ENCODE measurements around the gene APMAP. TPM values are rescaled to one million over a fixed set of nuclear protein-coding genes. Genes with fewer than 3 reads are reported as not detected.

The APMAP gene
- total RNA-seq, 2 experiments from 2014 or later: 43.2 to 44.0 TPM

DNA sequence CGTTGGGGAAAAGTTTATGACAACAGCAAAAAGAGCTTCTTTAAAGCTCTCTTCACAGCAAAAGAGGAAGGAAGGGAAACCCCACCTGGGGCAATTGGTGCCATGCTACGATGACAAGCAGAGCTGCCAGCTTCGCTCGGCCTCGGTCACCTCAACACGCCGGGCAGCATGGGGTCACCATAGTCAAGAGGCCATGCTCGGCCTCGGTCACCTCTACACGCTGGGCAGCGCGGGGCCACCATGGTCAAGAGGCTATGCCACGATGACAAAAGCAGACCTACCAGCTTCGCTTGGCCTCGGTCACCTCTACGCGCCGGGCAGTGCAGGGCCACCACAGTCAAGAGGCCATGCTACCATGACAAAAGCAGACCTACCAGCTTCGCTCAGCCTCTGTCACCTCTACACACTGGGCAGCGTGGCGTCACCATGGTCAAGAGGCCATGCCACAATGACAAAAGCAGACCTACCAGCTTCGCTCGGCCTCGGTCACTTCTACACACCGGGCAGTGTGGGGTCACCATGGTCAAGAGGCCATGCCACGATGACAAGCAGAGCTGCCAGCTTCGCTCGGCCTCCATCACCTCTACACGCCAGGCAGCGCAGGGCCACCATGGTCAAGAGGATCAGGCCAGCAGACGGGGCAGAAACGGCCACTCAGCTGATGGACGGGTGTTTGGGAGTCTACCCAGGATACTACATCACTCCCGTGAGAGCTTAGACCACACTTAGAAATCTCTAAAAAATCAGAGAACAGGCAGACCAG lies 12.1 kb downstream of the APMAP start:
- CTCF ChIA-PET: interaction anchor here (0.8 to 1.5 kb wide), 3 partner anchors 14 to 85 kb away, joined by 3 read pairs; no protein-coding TSS in a partner anchor
- Mint-ChIP-seq H3K4me1 (ENCODE audit: low read depth) (peaks cover 50% of the 10 kb centered on the region), H3K9me3 (ENCODE audit: insufficient read depth) (peaks cover 10% of the 10 kb centered on the region), H3K36me3 (ENCODE audit: low read depth) (peaks cover 87% of the 10 kb centered on the region), H3K4me3 (no peak overlapping the region), H3K27ac (peak overlapping the region; percentile 77), H3K27me3 (ENCODE audit: low read depth) (no peaks in the 10 kb centered on the region)
- no peak for ATAC-seq
- DNase-seq: no peak
- POLR2A ChIA-PET: no interaction called here

DNA sequence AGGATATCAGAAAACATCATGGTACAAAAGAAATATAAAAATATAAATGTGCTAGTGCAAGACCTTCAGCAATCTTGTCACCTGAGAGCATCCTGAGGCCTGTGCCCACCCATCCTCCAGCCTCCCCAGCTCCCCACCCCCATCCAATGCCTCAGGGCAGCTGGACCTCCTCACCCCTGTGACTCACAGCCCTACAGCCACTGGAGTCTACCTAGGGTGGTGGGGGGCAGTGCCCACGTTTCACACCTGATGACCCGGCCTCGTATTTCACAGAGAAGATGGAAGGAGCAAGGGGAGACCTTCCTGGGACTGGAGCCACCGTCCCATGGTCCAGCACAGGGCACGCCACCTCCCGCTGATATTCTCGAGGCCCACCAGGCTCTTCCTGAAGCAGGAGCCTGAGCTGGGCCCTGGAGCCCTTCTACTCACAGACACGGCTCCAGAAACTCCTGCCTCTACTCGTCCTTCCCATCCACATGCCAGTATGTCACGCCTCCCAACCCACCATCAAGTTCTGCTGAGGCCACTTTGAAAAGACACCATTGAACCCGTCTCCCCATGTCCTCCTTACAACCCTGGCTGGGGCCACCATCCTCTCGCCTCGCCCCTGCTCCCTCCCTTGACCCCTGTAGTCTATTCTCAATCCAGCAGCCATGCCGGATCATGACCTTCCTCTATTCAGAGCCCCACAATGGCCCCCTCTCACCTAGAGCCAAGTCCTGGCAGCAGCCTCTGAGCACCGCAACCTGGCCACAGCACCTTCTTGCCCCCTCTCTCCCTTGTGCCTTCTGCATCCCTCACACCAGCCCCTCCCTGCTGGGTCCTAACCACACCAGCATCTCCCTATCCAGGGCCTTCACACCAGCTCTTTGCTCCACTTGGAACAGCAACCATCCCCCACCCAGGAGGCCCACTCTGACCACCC lies 13.3 kb downstream of the APMAP start:
- Mint-ChIP-seq H3K27me3 (ENCODE audit: low read depth) (no peaks in the 10 kb centered on the region), H3K27ac (peak overlapping the region; percentile 48), H3K9me3 (ENCODE audit: insufficient read depth) (peaks cover 13% of the 10 kb centered on the region), H3K4me3 (no peak overlapping the region), H3K4me1 (ENCODE audit: low read depth) (peaks cover 40% of the 10 kb centered on the region), H3K36me3 (ENCODE audit: low read depth) (peaks cover 90% of the 10 kb centered on the region)
- ATAC-seq (no peak), DNase-seq (peak; percentile 12)
- ChIA-PET POLR2A (no interaction called here), CTCF (interaction anchor here (1.5 kb wide), 1 partner anchor 49 kb away, joined by 3 read pairs; no protein-coding TSS in a partner anchor)

DNA sequence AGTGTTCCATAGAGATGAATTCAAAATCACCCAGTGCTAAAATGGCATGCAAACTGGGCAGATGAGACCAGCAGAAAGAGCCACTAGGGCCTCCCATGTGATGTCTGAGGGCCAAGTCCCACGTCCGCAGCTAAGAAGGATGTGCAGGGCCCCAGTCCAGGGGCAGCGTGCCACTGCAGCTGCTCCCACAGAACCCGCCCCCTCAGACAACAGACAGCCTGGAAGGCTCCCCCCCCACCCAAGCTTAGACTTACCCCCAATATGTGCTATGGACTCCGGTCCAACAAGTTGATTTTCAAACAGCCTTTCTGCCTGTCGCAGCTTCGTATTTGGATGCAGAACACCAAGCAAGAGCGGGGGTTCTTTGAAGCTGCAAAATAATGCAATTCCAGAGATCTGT lies 14.0 kb downstream of the APMAP start:
- CTCF ChIA-PET: interaction anchor here (1.0 kb wide), 1 partner anchor 201 kb away, joined by 3 read pairs; no protein-coding TSS in a partner anchor
- H3K27me3 Mint-ChIP-seq (ENCODE audit: low read depth): no peaks in the 10 kb centered on the region
- no peak overlapping the region for H3K4me3 Mint-ChIP-seq
- H3K36me3 Mint-ChIP-seq (ENCODE audit: low read depth): peaks cover 87% of the 10 kb centered on the region
- peaks cover 13% of the 10 kb centered on the region for H3K9me3 Mint-ChIP-seq (ENCODE audit: insufficient read depth)
- peaks cover 36% of the 10 kb centered on the region for H3K4me1 Mint-ChIP-seq (ENCODE audit: low read depth)
- DNase-seq (peak; percentile 14), ATAC-seq (no peak)
- POLR2A ChIA-PET: no interaction called here
- H3K27ac Mint-ChIP-seq: no peak overlapping the region

DNA sequence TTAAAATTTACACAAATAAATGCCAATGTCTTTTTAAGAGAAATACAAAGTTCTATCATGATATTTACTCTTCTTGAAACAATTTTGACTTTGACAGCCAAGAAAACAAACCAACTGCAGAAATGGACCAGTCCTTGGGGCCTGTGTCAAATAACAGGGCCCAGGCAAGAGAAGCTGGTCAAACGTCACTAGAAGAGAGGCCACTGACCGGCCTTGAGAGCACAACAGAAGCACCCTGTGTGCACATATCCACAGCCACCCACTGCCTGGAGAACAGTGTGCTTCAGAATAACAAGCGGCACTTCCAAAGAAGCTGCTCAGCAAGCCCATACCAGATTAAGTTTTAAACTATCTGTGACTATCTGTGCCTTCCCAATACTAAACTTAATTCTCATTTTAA lies 14.8 kb downstream of the APMAP start:
- peaks cover 33% of the 10 kb centered on the region for H3K4me1 Mint-ChIP-seq (ENCODE audit: low read depth)
- peaks cover 13% of the 10 kb centered on the region for H3K9me3 Mint-ChIP-seq (ENCODE audit: insufficient read depth)
- no peaks in the 10 kb centered on the region for H3K27me3 Mint-ChIP-seq (ENCODE audit: low read depth)
- no peak for ATAC-seq
- H3K4me3 Mint-ChIP-seq: no peak overlapping the region
- H3K36me3 Mint-ChIP-seq (ENCODE audit: low read depth): peaks cover 87% of the 10 kb centered on the region
- POLR2A ChIA-PET: no interaction called here
- CTCF ChIA-PET: interaction anchor here (1.0 kb wide), 1 partner anchor 201 kb away, joined by 3 read pairs; no protein-coding TSS in a partner anchor
- peak; percentile 14 for DNase-seq
- no peak overlapping the region for H3K27ac Mint-ChIP-seq

DNA sequence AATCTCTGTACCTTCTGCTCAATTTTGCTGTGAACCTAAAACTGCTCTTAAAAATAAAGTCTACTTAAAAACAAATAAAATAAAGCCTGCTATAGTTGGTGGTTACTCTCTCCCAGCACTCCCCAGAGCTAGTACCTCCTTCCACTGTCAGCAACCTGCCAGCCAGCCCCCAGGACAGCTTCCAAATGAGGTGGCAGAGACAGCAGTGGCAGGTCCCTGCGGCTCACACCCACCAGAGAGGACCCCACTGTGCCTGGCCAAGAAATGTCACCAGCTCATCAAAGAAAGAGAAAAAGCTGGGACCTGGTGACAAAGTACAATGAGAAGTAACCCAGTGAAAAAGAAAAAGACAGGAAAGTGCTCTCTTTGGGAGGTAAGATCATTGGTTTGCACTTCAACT lies 15.2 kb downstream of the APMAP start:
- ChIA-PET POLR2A (no interaction called here), CTCF (interaction anchor here (1.0 kb wide), 1 partner anchor 202 kb away, joined by 3 read pairs; no protein-coding TSS in a partner anchor)
- DNase-seq (peak; percentile 11), ATAC-seq (no peak)
- Mint-ChIP-seq H3K36me3 (ENCODE audit: low read depth) (peaks cover 85% of the 10 kb centered on the region), H3K4me1 (ENCODE audit: low read depth) (peaks cover 30% of the 10 kb centered on the region), H3K4me3 (no peak overlapping the region), H3K27me3 (ENCODE audit: low read depth) (no peaks in the 10 kb centered on the region), H3K27ac (no peak overlapping the region), H3K9me3 (ENCODE audit: insufficient read depth) (peaks cover 13% of the 10 kb centered on the region)

DNA sequence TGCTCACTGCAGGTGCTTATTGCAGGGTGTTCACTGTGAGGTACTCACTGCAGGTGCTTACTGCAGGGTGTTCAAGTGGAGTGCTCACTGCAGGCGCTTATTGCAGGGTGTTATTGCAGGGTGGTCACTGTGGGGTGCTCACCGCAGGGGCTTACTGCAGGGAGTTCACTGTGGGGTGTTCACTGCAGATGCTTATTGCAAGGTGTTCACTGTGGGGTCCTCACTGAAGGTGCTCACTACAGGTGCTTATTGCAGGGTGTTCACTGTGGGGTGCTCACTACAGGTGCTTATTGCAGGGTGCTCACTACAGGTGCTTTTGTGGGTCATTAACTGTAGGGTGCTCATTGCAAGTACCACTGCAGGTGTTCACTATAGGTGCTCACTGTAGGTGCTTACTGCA lies 20.2 kb downstream of the APMAP start:
- Mint-ChIP-seq H3K4me1 (ENCODE audit: low read depth) (peaks cover 4% of the 10 kb centered on the region), H3K9me3 (ENCODE audit: insufficient read depth) (peaks cover 13% of the 10 kb centered on the region), H3K36me3 (ENCODE audit: low read depth) (peaks cover 75% of the 10 kb centered on the region), H3K4me3 (no peak overlapping the region), H3K27ac (no peak overlapping the region), H3K27me3 (ENCODE audit: low read depth) (no peaks in the 10 kb centered on the region)
- ATAC-seq (no peak), DNase-seq (no peak)
- ChIA-PET CTCF (no interaction called here), POLR2A (no interaction called here)

DNA sequence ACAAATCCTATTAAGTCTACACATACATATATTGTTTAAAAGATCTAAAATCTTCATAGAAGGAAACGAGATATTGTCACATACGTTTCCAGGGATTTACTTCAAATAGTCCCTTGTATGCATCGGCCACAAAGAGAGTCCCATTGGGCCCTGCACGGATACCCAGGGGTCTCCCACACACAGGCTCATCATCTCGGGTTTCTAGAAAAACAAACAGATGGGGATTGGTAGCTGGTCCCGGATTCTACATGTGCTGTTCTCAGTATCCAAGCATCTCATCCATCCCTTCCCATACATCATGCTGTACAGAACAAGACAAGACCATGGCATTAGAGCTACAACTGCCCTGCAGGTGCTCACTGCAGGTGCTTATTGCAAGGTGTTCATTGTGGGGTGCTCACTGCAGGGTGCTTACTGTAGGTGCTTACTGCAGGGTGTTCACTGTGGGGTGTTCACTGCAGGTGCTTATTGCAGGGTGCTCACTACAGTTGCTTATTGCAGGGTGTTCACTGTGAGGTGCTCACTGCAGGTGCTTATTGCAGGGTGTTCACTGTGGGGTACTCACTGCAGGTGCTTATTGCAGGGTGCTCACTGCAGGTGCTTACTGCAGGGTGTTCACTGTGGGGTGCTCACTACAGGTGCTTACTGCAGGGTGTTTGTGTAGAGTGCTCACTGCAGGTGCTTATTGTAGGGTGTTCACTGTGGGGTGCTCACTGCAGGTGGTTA lies 21.0 kb downstream of the APMAP start:
- Mint-ChIP-seq H3K4me1 (ENCODE audit: low read depth) (peaks cover 4% of the 10 kb centered on the region), H3K36me3 (ENCODE audit: low read depth) (peaks cover 69% of the 10 kb centered on the region), H3K9me3 (ENCODE audit: insufficient read depth) (peaks cover 13% of the 10 kb centered on the region), H3K27ac (no peak overlapping the region), H3K27me3 (ENCODE audit: low read depth) (no peaks in the 10 kb centered on the region), H3K4me3 (no peak overlapping the region)
- ChIA-PET CTCF (no interaction called here), POLR2A (no interaction called here)
- ATAC-seq (no peak), DNase-seq (no peak)

DNA sequence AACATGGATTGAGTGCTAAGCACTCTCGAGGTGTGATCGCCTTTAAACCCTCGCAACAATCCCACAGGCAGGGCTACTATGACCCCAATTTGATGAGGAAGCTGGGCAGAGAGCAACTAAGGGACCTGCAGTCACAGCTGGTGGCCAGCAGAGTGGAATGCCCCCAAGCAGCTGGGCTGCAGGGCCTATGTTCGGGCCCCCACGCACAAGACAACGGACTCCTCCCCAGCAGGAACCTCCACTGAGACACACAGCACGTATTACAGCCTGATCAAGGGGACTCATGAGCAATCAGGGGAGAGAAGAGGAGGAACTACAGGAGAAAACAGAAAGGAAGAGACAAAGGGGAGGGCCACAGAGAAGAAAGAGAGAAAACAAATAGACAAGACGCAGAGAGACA lies 21.8 kb downstream of the APMAP start:
- no peaks in the 10 kb centered on the region for H3K27me3 Mint-ChIP-seq (ENCODE audit: low read depth)
- CTCF ChIA-PET: no interaction called here
- no peak overlapping the region for H3K4me3 Mint-ChIP-seq
- no peak for ATAC-seq
- peaks cover 6% of the 10 kb centered on the region for H3K9me3 Mint-ChIP-seq (ENCODE audit: insufficient read depth)
- no peak overlapping the region for H3K27ac Mint-ChIP-seq
- peaks cover 4% of the 10 kb centered on the region for H3K4me1 Mint-ChIP-seq (ENCODE audit: low read depth)
- peaks cover 69% of the 10 kb centered on the region for H3K36me3 Mint-ChIP-seq (ENCODE audit: low read depth)
- POLR2A ChIA-PET: no interaction called here
- peak; percentile 12 for DNase-seq

DNA sequence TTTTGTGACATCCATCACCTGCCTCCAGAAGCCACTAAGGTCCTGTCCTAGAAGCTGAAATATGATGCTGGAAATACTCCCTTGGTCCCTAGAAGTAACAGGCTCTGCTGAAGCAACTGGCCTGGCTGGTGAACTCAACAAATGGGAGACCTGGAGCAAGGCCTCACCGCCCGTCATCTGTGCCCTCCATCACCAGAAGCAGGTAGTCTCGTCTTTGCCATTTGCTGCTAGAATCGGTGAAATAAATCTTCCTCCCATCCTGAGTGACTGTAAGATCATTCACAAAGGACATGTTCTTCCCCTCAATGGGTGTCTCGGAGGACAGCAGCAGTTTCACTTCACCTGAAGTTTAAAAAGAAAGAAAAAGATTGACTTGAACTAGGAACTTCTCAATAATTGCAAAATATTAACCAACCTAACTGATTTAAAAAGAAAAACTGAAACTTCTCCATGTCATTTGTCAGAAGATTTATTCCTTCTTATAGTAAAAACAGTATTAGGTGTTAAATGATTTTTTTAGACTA lies 22.5 kb downstream of the APMAP start:
- H3K4me1 Mint-ChIP-seq (ENCODE audit: low read depth): peaks cover 4% of the 10 kb centered on the region
- peak; percentile 17 for DNase-seq
- ChIA-PET CTCF (no interaction called here), POLR2A (no interaction called here)
- peaks cover 66% of the 10 kb centered on the region for H3K36me3 Mint-ChIP-seq (ENCODE audit: low read depth)
- no peak overlapping the region for H3K4me3 Mint-ChIP-seq
- H3K27ac Mint-ChIP-seq: no peak overlapping the region
- ATAC-seq: no peak
- H3K9me3 Mint-ChIP-seq (ENCODE audit: insufficient read depth): no peaks in the 10 kb centered on the region
- H3K27me3 Mint-ChIP-seq (ENCODE audit: low read depth): no peaks in the 10 kb centered on the region

DNA sequence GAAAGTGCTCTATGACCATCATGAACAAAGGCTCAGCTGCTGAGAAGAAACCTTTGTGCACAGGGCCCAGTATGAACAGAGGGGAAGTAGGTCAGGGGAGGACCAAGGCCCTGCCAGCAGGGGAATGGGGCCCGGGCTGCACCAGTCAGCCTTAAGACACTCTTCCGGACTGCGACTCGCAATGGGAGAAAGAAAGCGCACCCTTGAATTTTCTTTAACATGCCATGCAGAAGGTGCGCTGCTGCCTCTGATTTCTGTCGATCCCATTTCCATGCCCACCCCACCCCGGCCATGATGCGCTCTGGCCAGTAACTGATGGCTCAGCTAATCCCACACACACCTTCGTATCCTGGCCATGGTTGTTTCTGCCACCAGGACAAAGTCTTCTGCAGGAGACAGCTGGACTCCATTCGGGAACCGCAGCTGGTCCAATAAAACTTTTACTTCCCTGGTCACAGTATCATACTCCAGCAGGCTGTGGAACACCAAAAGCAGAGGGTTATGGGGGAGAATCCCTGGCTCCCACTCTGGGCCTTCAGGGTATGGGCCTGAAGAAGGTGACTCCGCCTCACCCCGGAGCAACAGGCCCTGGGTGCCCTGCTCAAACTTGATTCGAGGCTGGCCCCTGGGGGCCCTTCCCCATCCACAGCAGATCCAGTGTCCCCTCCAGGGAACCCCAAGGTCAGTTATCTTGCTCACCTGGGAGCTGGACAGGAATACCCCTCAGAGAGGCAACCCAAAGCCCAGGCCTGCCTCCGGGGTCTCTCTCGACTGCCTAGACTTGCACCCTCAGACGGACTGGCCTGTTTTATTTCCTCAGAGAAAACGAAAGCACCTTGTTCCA lies 23.1 kb downstream of the APMAP start:
- Mint-ChIP-seq H3K4me1 (ENCODE audit: low read depth) (peaks cover 4% of the 10 kb centered on the region), H3K27ac (no peak overlapping the region), H3K27me3 (ENCODE audit: low read depth) (no peaks in the 10 kb centered on the region), H3K36me3 (ENCODE audit: low read depth) (peaks cover 69% of the 10 kb centered on the region), H3K9me3 (ENCODE audit: insufficient read depth) (no peaks in the 10 kb centered on the region), H3K4me3 (no peak overlapping the region)
- ChIA-PET CTCF (no interaction called here), POLR2A (no interaction called here)
- no peak for ATAC-seq
- peak; percentile 14 for DNase-seq

DNA sequence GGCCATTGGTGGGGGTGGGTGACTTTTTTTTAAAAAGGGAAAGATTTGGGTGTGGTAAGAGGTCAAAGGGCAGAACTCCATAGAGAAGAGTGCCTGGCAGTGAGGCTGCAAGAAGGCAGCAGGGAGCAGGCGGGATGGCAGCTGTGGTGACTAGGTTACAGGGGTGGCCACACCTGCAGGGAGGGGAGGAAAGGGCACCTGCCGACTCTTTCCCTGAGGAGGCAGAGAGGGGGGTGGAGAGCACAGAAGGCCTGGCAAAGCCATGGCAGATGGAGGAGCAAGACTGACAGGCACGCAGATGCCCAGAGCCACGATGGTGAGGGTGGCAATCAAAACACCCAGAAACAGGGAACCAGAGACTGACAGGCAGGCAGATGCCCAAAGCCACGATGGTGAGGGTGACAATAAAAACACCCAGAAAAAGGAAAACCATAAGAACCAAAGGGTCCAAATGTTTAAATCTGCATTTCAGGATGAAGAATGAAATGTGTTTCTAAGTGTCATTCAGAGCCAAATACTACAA lies 24.2 kb downstream of the APMAP start:
- Mint-ChIP-seq H3K36me3 (ENCODE audit: low read depth) (peaks cover 74% of the 10 kb centered on the region), H3K4me1 (ENCODE audit: low read depth) (peaks cover 4% of the 10 kb centered on the region), H3K27ac (peak overlapping the region; percentile 15), H3K4me3 (no peak overlapping the region), H3K9me3 (ENCODE audit: insufficient read depth) (no peaks in the 10 kb centered on the region), H3K27me3 (ENCODE audit: low read depth) (no peaks in the 10 kb centered on the region)
- no peak for DNase-seq
- ChIA-PET CTCF (no interaction called here), POLR2A (no interaction called here)
- no peak for ATAC-seq

Data from activated CD8-positive, alpha-beta T cell treated with anti-CD3 and anti-CD28 coated beads, Interleukin-2, amount 10 ng/mL, durations not matched to agents 7 days and 5 days (primary cell).